ENCODE results near the gene LRRC70.

- TF ChIP-seq CTCF (IDR thresholded peaks at IDR 0.05; ENCODE audit: poor library complexity, severe bottlenecking) (no peak), TAF1 (IDR thresholded peaks at IDR 0.05; ENCODE audit: low read depth) (no peak), EP300 (conservative IDR thresholded peaks at IDR 0.05; ENCODE audit: poor library complexity, severe bottlenecking) (no peak), EZH2 (IDR thresholded peaks at IDR 0.05; ENCODE audit: borderline replicate concordance, insufficient read depth, low read length, poor library complexity, severe bottlenecking) (no peak), POLR2AphosphoS5 (IDR thresholded peaks at IDR 0.05) (no peak)
Observed at GRCh38 chr5:62575066-62575465, 3.6 kb upstream of the LRRC70 start.
